ENCODE data around the gene PANK2. TPM values are rescaled to one million over a fixed set of nuclear protein-coding genes. Genes with fewer than 3 reads are reported as not detected.

Gene PANK2
- total RNA-seq, 2 experiments from 2014 or later, result 49.0 to 51.1 TPM

DNA sequence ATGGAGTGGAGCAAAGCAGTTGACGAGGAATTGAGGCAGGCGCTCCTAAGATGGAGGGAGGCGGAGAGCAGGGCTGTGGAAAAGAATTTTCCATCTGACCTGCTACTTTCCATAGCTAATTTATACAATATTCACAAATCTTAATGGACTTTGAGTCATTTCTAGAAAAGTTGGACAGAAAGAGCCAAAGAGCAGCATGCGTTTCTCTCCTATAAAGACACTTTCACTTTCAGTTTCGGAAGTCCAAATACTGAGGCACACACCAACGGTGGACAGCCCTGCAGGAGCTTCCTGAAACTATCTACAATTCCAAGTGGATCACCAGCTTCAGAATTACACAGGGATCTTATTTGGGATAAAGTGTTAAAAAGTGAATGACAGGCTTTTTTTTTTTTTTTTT, 43.5 kb downstream of the PANK2 start:
- peak overlapping the region; percentile 87 for H3K4me3 Mint-ChIP-seq
- TF ChIP-seq, protein P1, sequence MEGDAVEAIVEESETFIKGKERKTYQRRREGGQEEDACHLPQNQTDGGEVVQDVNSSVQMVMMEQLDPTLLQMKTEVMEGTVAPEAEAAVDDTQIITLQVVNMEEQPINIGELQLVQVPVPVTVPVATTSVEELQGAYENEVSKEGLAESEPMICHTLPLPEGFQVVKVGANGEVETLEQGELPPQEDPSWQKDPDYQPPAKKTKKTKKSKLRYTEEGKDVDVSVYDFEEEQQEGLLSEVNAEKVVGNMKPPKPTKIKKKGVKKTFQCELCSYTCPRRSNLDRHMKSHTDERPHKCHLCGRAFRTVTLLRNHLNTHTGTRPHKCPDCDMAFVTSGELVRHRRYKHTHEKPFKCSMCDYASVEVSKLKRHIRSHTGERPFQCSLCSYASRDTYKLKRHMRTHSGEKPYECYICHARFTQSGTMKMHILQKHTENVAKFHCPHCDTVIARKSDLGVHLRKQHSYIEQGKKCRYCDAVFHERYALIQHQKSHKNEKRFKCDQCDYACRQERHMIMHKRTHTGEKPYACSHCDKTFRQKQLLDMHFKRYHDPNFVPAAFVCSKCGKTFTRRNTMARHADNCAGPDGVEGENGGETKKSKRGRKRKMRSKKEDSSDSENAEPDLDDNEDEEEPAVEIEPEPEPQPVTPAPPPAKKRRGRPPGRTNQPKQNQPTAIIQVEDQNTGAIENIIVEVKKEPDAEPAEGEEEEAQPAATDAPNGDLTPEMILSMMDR (IDR thresholded peaks at IDR 0.05), result no peak
- ATAC-seq (ENCODE audit: poor library complexity) (no peak), DNase-seq (peak in 3 of 14 experiments; percentile 48 to 63 (median 52))
- intact Hi-C loops (cut with DNase I, micrococcal nuclease), result no loop called here
- Histone ChIP-seq H3K9me3 (ENCODE audit: control insufficient read depth in 1 of 2, insufficient read depth in 1 of 2, low read length in 2 of 2) (peaks cover 0 to 2% of the 10 kb centered on the region in 2 experiments), H3K4me1 (ENCODE audit: insufficient read depth, low read length) (peaks cover 21% of the 10 kb centered on the region), H3K4me3 (ENCODE audit: low read length) (peak overlapping the region; percentile 50), H3K27me3 (ENCODE audit: control insufficient read depth in 1 of 2, insufficient read depth in 2 of 2, low read length in 2 of 2) (no peaks in the 10 kb centered on the region), H3K27ac (ENCODE audit: low read depth in 1 of 2, low read length in 2 of 2) (peak overlapping the region in 1 of 2 donors; percentile 57), H3K36me3 (ENCODE audit: insufficient read depth, low read length) (no peaks in the 10 kb centered on the region)
- POLR2A ChIA-PET, result interaction anchor here (0.7 to 1.5 kb wide), 8 partner anchors 16 to 1188 kb away, joined by 3 to 4 read pairs (median 3); no protein-coding TSS in a partner anchor
- H3K9me3 Mint-ChIP-seq, result no peaks in the 10 kb centered on the region
- peaks cover 53% of the 10 kb centered on the region for H3K4me1 Mint-ChIP-seq (ENCODE audit: low read depth)
- CTCF ChIA-PET, result interaction anchor here (0.6 to 1.0 kb wide), 3 partner anchors 59 to 152 kb away, joined by 3 to 4 read pairs (median 4); no protein-coding TSS in a partner anchor
- H3K27ac Mint-ChIP-seq, result peak overlapping the region; percentile 88
- peaks cover 15% of the 10 kb centered on the region for H3K36me3 Mint-ChIP-seq (ENCODE audit: low read depth)
- H3K27me3 Mint-ChIP-seq, result no peaks in the 10 kb centered on the region

DNA sequence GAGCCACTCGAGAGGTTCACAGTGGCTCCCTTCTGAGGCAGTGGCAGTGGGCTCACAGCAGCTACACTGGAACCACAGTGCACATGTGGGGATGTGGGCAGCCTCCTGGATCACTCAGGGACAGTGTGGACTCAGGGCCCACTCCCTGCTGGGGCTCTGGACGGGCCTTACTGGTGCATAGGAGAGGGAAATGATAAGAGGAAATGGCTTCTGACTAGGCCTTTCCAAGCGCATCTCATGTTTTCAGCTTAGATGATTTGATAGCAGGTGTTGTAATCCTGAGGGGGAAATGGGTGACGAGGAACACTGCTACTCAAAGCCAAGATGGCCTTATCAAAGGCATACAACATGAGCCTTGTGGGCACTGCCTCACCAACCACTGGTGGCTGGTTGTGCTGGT, 44.0 kb downstream of the PANK2 start:
- Mint-ChIP-seq H3K9me3 (no peaks in the 10 kb centered on the region), H3K4me3 (peak overlapping the region; percentile 87), H3K27me3 (no peaks in the 10 kb centered on the region), H3K36me3 (ENCODE audit: low read depth) (peaks cover 20% of the 10 kb centered on the region), H3K27ac (peak overlapping the region; percentile 88), H3K4me1 (ENCODE audit: low read depth) (peaks cover 48% of the 10 kb centered on the region)
- intact Hi-C loops (cut with DNase I, micrococcal nuclease), result no loop called here
- Histone ChIP-seq H3K27ac (ENCODE audit: low read depth in 1 of 2, low read length in 2 of 2) (peak overlapping the region; percentile 29 to 57), H3K36me3 (ENCODE audit: insufficient read depth, low read length) (peaks cover 4% of the 10 kb centered on the region), H3K4me3 (ENCODE audit: low read length) (peak overlapping the region; percentile 50), H3K4me1 (ENCODE audit: insufficient read depth, low read length) (peaks cover 21% of the 10 kb centered on the region), H3K27me3 (ENCODE audit: control insufficient read depth in 1 of 2, insufficient read depth in 2 of 2, low read length in 2 of 2) (no peaks in the 10 kb centered on the region), H3K9me3 (ENCODE audit: control insufficient read depth in 1 of 2, insufficient read depth in 1 of 2, low read length in 2 of 2) (peaks cover 0 to 6% of the 10 kb centered on the region in 2 experiments)
- ATAC-seq (ENCODE audit: poor library complexity), result peak; percentile 29
- ChIA-PET POLR2A (interaction anchor here (0.7 to 1.2 kb wide), 6 partner anchors 26 to 1188 kb away, joined by 3 to 4 read pairs (median 3); no protein-coding TSS in a partner anchor), CTCF (interaction anchor here (0.6 to 1.0 kb wide), 3 partner anchors 78 to 152 kb away, joined by 3 to 4 read pairs (median 3); no protein-coding TSS in a partner anchor)
- DNase-seq, result peak in 1 of 14 experiments; percentile 21
- TF ChIP-seq, protein P1 (IDR thresholded peaks at IDR 0.05), result no peak

DNA sequence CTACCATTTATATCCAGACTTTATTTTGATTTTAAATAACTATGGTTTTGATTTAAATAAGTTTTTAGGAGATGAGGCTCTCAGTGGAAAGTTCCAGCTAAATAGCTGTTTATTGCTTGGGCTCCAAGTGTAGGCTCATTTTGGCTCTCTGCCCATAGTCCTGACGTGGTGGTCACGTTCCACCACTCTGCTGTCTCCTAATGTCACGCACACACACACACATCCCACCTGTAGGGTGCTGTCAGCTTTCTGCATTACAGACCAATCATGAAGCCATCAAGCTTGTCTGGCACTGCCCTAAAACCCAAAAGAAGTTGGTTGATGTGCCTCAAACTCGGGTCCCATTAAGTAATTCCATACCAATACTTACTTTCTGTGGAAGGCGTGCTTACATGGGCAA, 45.4 kb downstream of the PANK2 start:
- TF ChIP-seq, protein P1 (IDR thresholded peaks at IDR 0.05), result no peak
- peaks cover 7% of the 10 kb centered on the region for H3K36me3 ChIP-seq (ENCODE audit: insufficient read depth, low read length)
- POLR2A ChIA-PET, result interaction anchor here (0.6 kb wide), 1 partner anchor 26 kb away, joined by 3 read pairs; no protein-coding TSS in a partner anchor
- CTCF ChIA-PET, result interaction anchor here (0.6 kb wide), 1 partner anchor 42 kb away, joined by 3 read pairs; no protein-coding TSS in a partner anchor
- peaks cover 16% of the 10 kb centered on the region for H3K4me1 ChIP-seq (ENCODE audit: insufficient read depth, low read length)
- H3K27ac ChIP-seq (ENCODE audit: low read depth in 1 of 2, low read length in 2 of 2), result no peak overlapping the region
- H3K9me3 ChIP-seq (ENCODE audit: control insufficient read depth in 1 of 2, insufficient read depth in 1 of 2, low read length in 2 of 2), result peaks cover 3 to 6% of the 10 kb centered on the region in 2 experiments
- H3K27ac Mint-ChIP-seq, result no peak overlapping the region
- DNase-seq, result no peak
- peaks cover 34% of the 10 kb centered on the region for H3K36me3 Mint-ChIP-seq (ENCODE audit: low read depth)
- intact Hi-C loops (cut with DNase I, micrococcal nuclease), result no loop called here
- H3K4me1 Mint-ChIP-seq (ENCODE audit: low read depth), result peaks cover 40% of the 10 kb centered on the region
- H3K4me3 Mint-ChIP-seq, result no peak overlapping the region
- H3K27me3 Mint-ChIP-seq, result no peaks in the 10 kb centered on the region
- H3K27me3 ChIP-seq (ENCODE audit: control insufficient read depth in 1 of 2, insufficient read depth in 2 of 2, low read length in 2 of 2), result no peaks in the 10 kb centered on the region
- H3K4me3 ChIP-seq (ENCODE audit: low read length), result no peak overlapping the region
- no peaks in the 10 kb centered on the region for H3K9me3 Mint-ChIP-seq
- no peak for ATAC-seq (ENCODE audit: poor library complexity)
